WERI-Rb-1 (cell line): Measurements from ENCODE around the gene PCK1.

Source experiments
- DNase-seq: peaks from one replicate; pipeline ENCODE4 v3.0.0-alpha.2; 2020
- H3K27ac ChIP-seq: fragments of 250-450 bp; sonication (Bioruptor Pico); 2 replicates; pipeline ENCODE4 v1.5.1; 2020; ENCODE audit warnings: mild to moderate bottlenecking, moderate library complexity
- H3K27me3 ChIP-seq: fragments of 250-450 bp; sonication (Bioruptor Pico); 2 replicates; pipeline ENCODE4 v1.5.1; 2021; ENCODE audit warnings: mild to moderate bottlenecking, low read depth, moderate library complexity; ENCODE audit not compliant: insufficient read depth, severe bottlenecking
- H3K36me3 ChIP-seq: fragments of 250-450 bp; sonication (Bioruptor Pico); 2 replicates; pipeline ENCODE4 v1.5.1; 2020; ENCODE audit warnings: mild to moderate bottlenecking, moderate library complexity
- H3K4me3 ChIP-seq: 2 replicates; pipeline ENCODE4 v1.5.1; 2011; ENCODE audit warnings: low read depth, mild to moderate bottlenecking, control low read depth, low read length
- H3K9me3 ChIP-seq: fragments of 250-450 bp; sonication (Bioruptor Pico); 2 replicates; pipeline ENCODE4 v1.5.1; 2021; ENCODE audit warnings: mild to moderate bottlenecking, moderate library complexity; ENCODE audit not compliant: severe bottlenecking
- TF ChIP-seq, protein P1 (sequence below): IDR thresholded peaks from 2 replicates; pipeline ENCODE4 v1.5.1; 2011; ENCODE audit warnings: low read depth, mild to moderate bottlenecking, control low read depth, inconsistent platforms, low read length

Gene PCK1

DNA sequence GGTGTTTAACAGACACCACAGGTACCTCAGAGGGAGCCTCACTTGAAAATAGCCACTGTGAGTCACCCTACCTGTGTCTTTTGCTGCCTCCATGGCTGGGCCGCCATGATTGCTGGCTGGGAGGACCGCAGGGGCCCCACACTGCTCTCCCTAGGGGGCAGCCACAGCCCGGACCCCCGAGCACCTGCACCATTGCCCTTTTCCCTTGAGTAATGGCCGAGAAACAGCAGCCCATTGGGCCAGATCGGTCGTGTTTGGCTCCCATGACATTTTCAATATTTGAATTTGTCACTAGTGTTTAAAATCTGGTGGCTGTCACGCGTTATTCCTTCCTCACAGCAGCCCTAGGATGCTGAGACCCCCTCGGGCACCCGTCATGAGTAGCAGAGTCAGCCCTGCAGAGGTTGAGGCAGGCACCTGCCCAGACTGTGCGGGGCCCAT is 52.6 kb downstream of the PCK1 start:
- TF ChIP-seq, protein P1, sequence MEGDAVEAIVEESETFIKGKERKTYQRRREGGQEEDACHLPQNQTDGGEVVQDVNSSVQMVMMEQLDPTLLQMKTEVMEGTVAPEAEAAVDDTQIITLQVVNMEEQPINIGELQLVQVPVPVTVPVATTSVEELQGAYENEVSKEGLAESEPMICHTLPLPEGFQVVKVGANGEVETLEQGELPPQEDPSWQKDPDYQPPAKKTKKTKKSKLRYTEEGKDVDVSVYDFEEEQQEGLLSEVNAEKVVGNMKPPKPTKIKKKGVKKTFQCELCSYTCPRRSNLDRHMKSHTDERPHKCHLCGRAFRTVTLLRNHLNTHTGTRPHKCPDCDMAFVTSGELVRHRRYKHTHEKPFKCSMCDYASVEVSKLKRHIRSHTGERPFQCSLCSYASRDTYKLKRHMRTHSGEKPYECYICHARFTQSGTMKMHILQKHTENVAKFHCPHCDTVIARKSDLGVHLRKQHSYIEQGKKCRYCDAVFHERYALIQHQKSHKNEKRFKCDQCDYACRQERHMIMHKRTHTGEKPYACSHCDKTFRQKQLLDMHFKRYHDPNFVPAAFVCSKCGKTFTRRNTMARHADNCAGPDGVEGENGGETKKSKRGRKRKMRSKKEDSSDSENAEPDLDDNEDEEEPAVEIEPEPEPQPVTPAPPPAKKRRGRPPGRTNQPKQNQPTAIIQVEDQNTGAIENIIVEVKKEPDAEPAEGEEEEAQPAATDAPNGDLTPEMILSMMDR = no peak
- Histone ChIP-seq H3K27ac (no peak overlapping the region), H3K36me3 (no peaks in the 10 kb centered on the region), H3K9me3 (no peaks in the 10 kb centered on the region), H3K27me3 (no peaks in the 10 kb centered on the region), H3K4me3 (no peak overlapping the region)
- no peak for DNase-seq

DNA sequence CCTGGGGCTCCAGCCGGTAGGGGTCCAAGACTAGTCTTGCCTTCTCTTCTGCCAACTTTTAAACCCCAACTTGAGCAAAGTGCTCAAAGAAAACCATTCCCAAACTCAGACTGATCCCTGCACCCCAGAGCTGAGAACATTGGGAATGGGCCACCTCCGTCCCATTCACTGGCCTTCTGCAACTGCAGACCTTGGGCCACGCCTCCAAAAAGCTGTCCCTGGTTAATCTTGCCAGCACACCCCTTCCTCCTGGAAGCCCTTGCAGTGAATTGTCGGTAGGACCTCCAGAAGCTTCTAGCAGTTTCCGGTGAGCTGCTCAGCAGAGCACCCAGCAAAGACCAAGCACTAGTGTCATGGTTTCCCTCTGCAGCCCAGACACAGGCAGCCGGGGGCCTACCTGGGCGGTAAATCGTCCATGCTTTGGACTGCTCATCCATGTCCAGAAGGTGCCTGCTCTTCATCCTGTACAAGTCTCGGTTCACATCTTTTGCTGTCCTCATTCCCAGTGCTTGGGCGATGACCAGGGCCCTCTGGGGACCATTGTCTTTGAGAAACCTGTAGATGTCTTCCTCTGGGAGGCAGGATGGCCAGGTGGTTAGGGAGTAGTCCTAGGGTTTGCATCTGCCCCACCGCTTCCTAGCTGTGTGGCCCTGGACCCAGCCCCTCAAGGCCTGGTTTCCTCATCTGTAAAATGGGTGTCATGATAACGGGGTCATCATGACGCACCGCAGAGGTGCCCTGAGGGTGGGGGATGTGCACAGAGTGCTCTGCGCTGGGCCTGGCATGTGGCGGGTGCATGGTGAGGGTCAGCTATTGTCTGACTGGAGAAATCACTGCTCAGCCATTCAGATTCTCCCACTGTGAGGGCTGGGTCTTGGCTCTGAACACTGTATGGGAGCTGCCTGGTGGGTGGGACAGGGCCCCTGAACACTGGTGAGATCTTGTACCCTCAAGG is 53.9 kb downstream of the PCK1 start:
- H3K27me3 ChIP-seq = no peaks in the 10 kb centered on the region
- no peak overlapping the region for H3K4me3 ChIP-seq
- no peak for DNase-seq
- no peaks in the 10 kb centered on the region for H3K36me3 ChIP-seq
- H3K27ac ChIP-seq = no peak overlapping the region
- H3K9me3 ChIP-seq = no peaks in the 10 kb centered on the region
- TF ChIP-seq, protein P1 = no peak

DNA sequence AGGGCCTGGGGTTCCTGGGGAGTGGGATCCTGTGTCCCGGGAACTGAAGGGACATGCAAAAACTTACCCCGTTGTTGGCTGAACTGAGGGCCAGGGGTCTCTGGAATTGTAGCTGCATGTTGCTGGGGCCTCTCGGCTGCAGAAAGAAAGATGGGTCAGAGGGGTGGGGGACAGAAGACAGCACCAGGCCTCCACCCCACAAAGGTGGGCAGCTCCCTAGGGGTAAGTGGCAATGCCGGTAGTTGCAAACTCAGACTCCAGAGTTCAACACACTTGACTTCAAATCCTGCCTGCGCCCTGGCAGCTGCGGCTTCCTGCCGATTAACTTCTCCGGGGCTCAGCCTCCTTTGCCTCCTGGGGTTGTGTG is 54.5 kb downstream of the PCK1 start:
- H3K9me3 ChIP-seq = no peaks in the 10 kb centered on the region
- TF ChIP-seq, protein P1 = no peak
- H3K36me3 ChIP-seq = no peaks in the 10 kb centered on the region
- no peak overlapping the region for H3K4me3 ChIP-seq
- H3K27me3 ChIP-seq = no peaks in the 10 kb centered on the region
- no peak for DNase-seq
- H3K27ac ChIP-seq = no peak overlapping the region

DNA sequence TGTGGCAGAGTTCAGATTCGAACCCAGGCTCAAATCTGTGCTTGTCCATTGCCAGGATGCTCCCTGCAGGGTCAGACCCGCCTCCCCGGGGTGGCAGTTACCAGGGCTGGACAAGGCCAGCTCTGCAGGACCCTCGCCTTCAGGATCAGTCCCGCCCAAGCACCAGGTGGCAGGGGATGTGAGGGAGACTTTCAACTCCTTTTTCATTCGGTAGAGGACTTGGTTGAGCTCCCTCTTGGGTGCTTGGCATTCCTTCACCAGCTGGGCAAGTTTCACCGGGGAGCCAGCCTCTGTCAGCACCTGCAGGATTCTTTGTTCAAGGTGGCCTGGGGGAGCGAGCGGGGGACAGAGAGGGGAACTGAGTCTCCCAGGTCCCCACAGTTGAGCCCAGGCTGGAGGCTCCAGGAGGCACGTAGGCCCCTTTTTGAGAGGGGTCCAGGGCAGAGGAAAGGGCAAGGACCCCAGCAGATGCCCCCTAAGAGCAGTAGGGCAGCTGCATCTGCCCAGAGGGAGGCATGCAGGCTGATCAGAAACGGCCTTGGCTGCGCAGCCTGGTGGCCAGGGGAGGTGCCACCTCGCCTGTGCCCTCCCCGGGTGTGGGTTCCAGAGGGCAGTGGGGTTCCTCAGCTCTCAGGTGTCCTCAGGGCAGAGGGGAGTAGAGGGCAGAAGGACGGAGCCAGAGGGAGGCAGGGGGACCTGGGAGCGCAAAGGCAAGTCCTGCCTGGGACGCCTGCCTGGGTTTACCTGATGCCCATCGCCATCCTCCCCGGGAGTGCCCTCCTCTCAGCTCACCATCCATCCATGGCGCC is 55.4 kb downstream of the PCK1 start:
- H3K4me3 ChIP-seq = no peak overlapping the region
- H3K36me3 ChIP-seq = no peaks in the 10 kb centered on the region
- no peak for DNase-seq
- TF ChIP-seq, protein P1 = no peak
- H3K27me3 ChIP-seq = no peaks in the 10 kb centered on the region
- no peak overlapping the region for H3K27ac ChIP-seq
- H3K9me3 ChIP-seq = no peaks in the 10 kb centered on the region

DNA sequence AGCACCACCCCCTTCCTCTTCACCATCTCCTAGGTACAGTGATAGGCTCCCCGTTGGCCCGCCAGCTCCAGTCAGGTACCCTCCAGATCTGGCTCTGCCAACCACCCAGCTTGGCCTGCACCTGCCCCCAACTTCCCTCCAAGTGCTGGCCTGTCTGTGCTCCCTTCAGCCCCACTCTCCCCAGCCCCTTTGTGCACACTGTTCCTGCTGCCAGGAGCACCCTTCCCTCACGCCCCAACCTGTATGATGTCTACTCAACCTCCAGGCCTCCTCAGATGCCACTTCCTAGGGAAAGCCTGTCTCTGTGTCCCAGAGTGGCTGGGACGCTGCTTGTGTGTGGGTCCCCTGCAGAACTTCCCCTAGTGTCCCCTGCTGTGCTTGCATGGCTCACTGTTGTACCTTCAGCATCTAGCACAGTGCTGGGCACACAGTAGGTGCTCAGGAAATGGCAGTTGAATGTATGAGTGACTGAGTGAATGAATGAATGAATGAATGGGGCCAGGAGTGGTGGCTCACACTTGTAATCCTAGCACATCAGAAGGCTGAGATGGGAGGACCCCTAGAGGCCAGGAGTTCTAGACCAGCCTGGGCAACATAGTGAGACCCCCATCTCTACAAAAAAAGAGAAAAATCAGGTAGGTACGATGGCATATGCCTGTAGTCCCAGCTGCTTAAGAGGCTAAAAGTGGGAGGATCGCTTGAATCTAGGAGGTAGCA is 56.3 kb downstream of the PCK1 start:
- TF ChIP-seq, protein P1 = no peak
- Histone ChIP-seq H3K4me3 (no peak overlapping the region), H3K36me3 (no peaks in the 10 kb centered on the region), H3K27ac (no peak overlapping the region), H3K9me3 (no peaks in the 10 kb centered on the region), H3K27me3 (no peaks in the 10 kb centered on the region)
- DNase-seq = no peak
